GM23338 (cell line): ENCODE measurements around the gene BNIP2. TPM values are rescaled to one million over a fixed set of nuclear protein-coding genes. Genes with fewer than 3 reads are reported as not detected.

ENCODE experiments used
- ATAC-seq: fragments of 200-7000 bp; cut with Tn5 transposase; 3 replicates; pipeline ENCODE4 v1.9.1; 2020
- DNase-seq: peaks from one replicate; pipeline ENCODE4 v3.0.0-alpha.2; 2015; ENCODE audit warnings: low spot score
- H2AFZ ChIP-seq: fragments of 200-600 bp; sonication (generic); 2 replicates; pipeline ENCODE4 v1.8.0; 2016; ENCODE audit warnings: antibody characterized with exemption, mild to moderate bottlenecking, moderate library complexity
- H3F3A ChIP-seq: fragments of 200-600 bp; sonication (generic); replicated peaks from 2 replicates; pipeline ENCODE4 v1.8.0; 2017; ENCODE audit warnings: antibody characterized with exemption, mixed run types, low read depth
- H3K27ac ChIP-seq: fragments of 200-600 bp; sonication (generic); 2 replicates; pipeline ENCODE4 v1.6.1; 2016; ENCODE audit warnings: low read depth
- H3K27me3 ChIP-seq: fragments of 200-600 bp; sonication (generic); 2 replicates; pipeline ENCODE4 v1.8.0; 2016; ENCODE audit warnings: mild to moderate bottlenecking, mixed run types, moderate library complexity; ENCODE audit not compliant: insufficient read depth
- H3K36me3 ChIP-seq: fragments of 200-600 bp; sonication (generic); 2 replicates; pipeline ENCODE4 v1.8.0; 2016; ENCODE audit warnings: mild to moderate bottlenecking; ENCODE audit not compliant: insufficient read depth
- H3K4me1 ChIP-seq: fragments of 200-600 bp; sonication (generic); 2 replicates; pipeline ENCODE4 v1.8.0; 2016; ENCODE audit warnings: mild to moderate bottlenecking, moderate library complexity; ENCODE audit not compliant: insufficient read depth
- H3K4me2 ChIP-seq: fragments of 200-600 bp; sonication (generic); 2 replicates; pipeline ENCODE4 v1.7.1; 2017; ENCODE audit warnings: mixed run types
- H3K4me3 ChIP-seq: fragments of 200-600 bp; sonication (generic); 2 replicates; pipeline ENCODE4 v1.6.1; 2016; ENCODE audit warnings: mixed run types
- H3K79me2 ChIP-seq: fragments of 200-600 bp; sonication (generic); replicated peaks from 2 replicates; pipeline ENCODE4 v1.8.0; 2017; ENCODE audit warnings: mild to moderate bottlenecking; ENCODE audit not compliant: insufficient read depth
- H3K9me2 ChIP-seq: fragments of 200-600 bp; sonication (generic); 2 replicates; pipeline ENCODE4 v1.8.0; 2017; ENCODE audit not compliant: insufficient read depth
- H4K20me1 ChIP-seq: fragments of 200-600 bp; sonication (generic); replicated peaks from 2 replicates; pipeline ENCODE4 v1.8.0; 2017; ENCODE audit warnings: mild to moderate bottlenecking; ENCODE audit not compliant: insufficient read depth
- H3K27ac Mint-ChIP-seq: 2 replicates; pipeline ENCODE4 v1.8.0; 2020; ENCODE audit warnings: inconsistent platforms, mild to moderate bottlenecking, moderate library complexity, mixed read lengths
- H3K27me3 Mint-ChIP-seq: 3 replicates; pipeline ENCODE4 v1.8.0; 2022; ENCODE audit warnings: low read depth, mild to moderate bottlenecking, moderate library complexity, mixed read lengths, inconsistent platforms; ENCODE audit not compliant: insufficient read depth, poor library complexity
- H3K36me3 Mint-ChIP-seq: 3 replicates; pipeline ENCODE4 v1.8.0; 2021; ENCODE audit warnings: low read depth, mild to moderate bottlenecking, inconsistent platforms, moderate library complexity, mixed read lengths
- H3K4me1 Mint-ChIP-seq: 3 replicates; pipeline ENCODE4 v1.8.0; 2020; ENCODE audit warnings: mild to moderate bottlenecking, inconsistent platforms, mixed read lengths
- H3K4me3 Mint-ChIP-seq: 3 replicates; pipeline ENCODE4 v1.8.0; 2021; ENCODE audit warnings: moderate library complexity, mild to moderate bottlenecking, inconsistent platforms, mixed read lengths
- H3K9me3 Mint-ChIP-seq: 3 replicates; pipeline ENCODE4 v1.8.0; 2020; ENCODE audit warnings: moderate library complexity, mild to moderate bottlenecking, inconsistent platforms, mixed read lengths
- CTCF ChIP-seq, 2 experiments: fragments of 200-600 bp in 1 of 2; sonication (generic) in 1 of 2; conservative IDR thresholded peaks; 2 replicates each; pipeline versions ENCODE4 v1.5.1 to v1.6.1; 2016 to 2017; ENCODE audit warnings: antibody characterized with exemption in 2 of 2, low read depth in 2 of 2, mild to moderate bottlenecking in 2 of 2, moderate library complexity in 1 of 2
- EZH2 ChIP-seq: fragments of 200-600 bp; sonication (generic); IDR thresholded peaks from one replicate; pipeline ENCODE4 v1.8.0; 2017; ENCODE audit warnings: antibody characterized with exemption, mild to moderate bottlenecking, low read depth; ENCODE audit not compliant: unreplicated experiment
- POLR2AphosphoS5 ChIP-seq: IDR thresholded peaks from 2 replicates; pipeline ENCODE4 v1.6.1; 2016; ENCODE audit warnings: antibody characterized with exemption, low read depth
- STAT1 ChIP-seq: IDR thresholded peaks from one replicate; pipeline ENCODE4 v1.6.1; 2016; ENCODE audit warnings: antibody characterized with exemption; ENCODE audit not compliant: unreplicated experiment
- ZNF331 ChIP-seq: fragments of 250-450 bp; sonication (Bioruptor Pico); IDR thresholded peaks from 2 replicates; pipeline ENCODE4 v1.5.0; 2020; ENCODE audit warnings: low read depth, mild to moderate bottlenecking, moderate library complexity
- ZNF462 ChIP-seq: fragments of 250-450 bp; sonication (Bioruptor Pico); IDR thresholded peaks from 2 replicates; pipeline ENCODE4 v1.5.0; 2020; ENCODE audit warnings: mild to moderate bottlenecking, moderate library complexity
- polyA plus RNA-seq: library from polyadenylated mRNA; unstranded; fragments of >200 nt; fragmentation: Nextera tagmentation; extraction: Ambion mirVana; gene quantifications from 2 replicates; pipeline ENCODE4 v1.2.1, GENCODE V29; 2016
- total RNA-seq: library from RNA; depleted of rRNA; stranded (reverse); fragments of >200 nt; shearing (Covaris generic); gene quantifications from 2 replicates; pipeline ENCODE4 v1.2.3, GENCODE V29; 2014

Gene BNIP2
- total and polyA plus RNA-seq, 2 experiments from 2014 or later, result 43.7 to 83.7 TPM

DNA sequence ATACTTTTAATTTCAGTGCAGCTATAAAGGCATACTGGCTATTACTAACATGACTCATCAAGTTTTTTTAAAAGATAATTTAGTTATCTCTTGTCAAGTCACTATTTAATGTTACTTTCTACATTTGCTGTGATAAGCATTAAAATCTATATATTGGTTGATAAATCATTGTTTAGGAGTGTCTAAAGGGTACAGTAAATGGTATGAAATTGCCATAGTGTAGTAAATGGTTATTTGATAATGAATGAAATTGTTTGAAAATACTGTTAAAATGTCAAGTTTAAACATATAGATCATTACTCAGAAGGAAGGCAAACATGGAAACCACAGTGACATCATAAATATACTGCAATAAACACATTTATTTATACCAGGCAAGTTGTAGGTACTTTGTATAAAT lies 13.2 kb upstream of the BNIP2 start:
- Mint-ChIP-seq H3K27ac (no peak overlapping the region), H3K27me3 (no peaks in the 10 kb centered on the region), H3K4me3 (no peak overlapping the region), H3K9me3 (no peaks in the 10 kb centered on the region), H3K4me1 (peaks cover 3% of the 10 kb centered on the region; the same call in 1 of the 3 replicates), H3K36me3 (no peaks in the 10 kb centered on the region)
- H4K20me1 ChIP-seq, result no peaks in the 10 kb centered on the region
- H3K4me1 ChIP-seq, result no peaks in the 10 kb centered on the region
- H3K9me2 ChIP-seq, result no peaks in the 10 kb centered on the region
- TF ChIP-seq POLR2AphosphoS5 (no peak), CTCF (conservative IDR thresholded peaks at IDR 0.05; ENCODE audit: low read depth in 2 of 2) (no peak), ZNF331 (CRISPR knock-in tag) (no peak), EZH2 (no peak), ZNF462 (no peak), STAT1 (no peak)
- H2AFZ ChIP-seq, result no peak overlapping the region
- H3K27me3 ChIP-seq, result no peaks in the 10 kb centered on the region
- no peaks in the 10 kb centered on the region for H3K79me2 ChIP-seq
- no peak overlapping the region for H3K4me2 ChIP-seq
- DNase-seq, result no peak
- no peak overlapping the region for H3K4me3 ChIP-seq
- H3F3A ChIP-seq, result no peaks in the 10 kb centered on the region
- no peaks in the 10 kb centered on the region for H3K36me3 ChIP-seq
- no peak overlapping the region for H3K27ac ChIP-seq
- ATAC-seq, result no peak
